ENCODE measurements around the gene CCDC198. TPM values are rescaled to one million over a fixed set of nuclear protein-coding genes. Genes with fewer than 3 reads are reported as not detected.
A peak's percentile ranks its signal among the peaks of the same experiment; 100 is the strongest.

CCDC198 gene
- total and polyA plus RNA-seq, 2 of the 13 experiments (the other 11 are each of a cell fraction or from before 2014, with no cell fraction given) = 0.69 to 0.95 TPM

DNA sequence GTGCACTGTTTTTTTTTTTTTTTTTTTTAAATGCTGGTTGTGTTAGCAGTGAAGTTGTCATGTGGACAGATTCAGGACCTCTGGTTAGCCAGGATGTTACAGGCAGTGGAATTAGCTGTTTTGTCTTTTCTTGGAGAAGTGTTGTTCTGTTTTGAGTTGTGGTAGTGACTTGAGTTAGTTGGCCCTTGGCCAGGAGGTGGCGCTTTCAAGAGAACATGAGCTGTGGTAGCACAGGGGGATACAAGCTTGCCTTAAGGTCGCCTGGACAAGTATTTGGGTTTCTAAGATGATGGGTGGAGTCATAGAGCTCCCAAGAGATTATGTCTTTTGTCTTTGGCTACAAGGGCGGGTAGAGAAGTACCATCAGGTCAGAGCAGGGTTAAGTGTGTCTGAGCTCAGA is 33.3 kb upstream of the CCDC198 start (continued):
- TF ChIP-seq, protein P1, sequence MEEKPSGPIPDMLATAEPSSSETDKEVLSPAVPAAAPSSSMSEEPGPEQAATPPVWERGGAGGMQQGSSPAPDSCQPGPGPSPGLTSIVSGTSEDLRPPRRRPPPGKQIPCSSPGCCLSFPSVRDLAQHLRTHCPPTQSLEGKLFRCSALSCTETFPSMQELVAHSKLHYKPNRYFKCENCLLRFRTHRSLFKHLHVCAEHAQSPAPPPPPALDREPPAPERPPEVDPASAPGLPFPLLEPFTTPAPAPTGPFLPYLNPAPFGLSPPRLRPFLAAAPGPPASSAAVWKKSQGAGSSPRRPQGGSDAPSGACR (CRISPR knock-in tag; IDR thresholded peaks at IDR 0.05) = no peak
- TF ChIP-seq WIZ (CRISPR knock-in tag; IDR thresholded peaks at IDR 0.05) (no peak), PCBP1 (IDR thresholded peaks at IDR 0.05; ENCODE audit: borderline replicate concordance, low read depth, low read length) (no peak), JDP2 (CRISPR knock-in tag; IDR thresholded peaks at IDR 0.05; ENCODE audit: borderline replicate concordance) (no peak), NAIF1 (CRISPR knock-in tag; IDR thresholded peaks at IDR 0.05; ENCODE audit: borderline replicate concordance) (no peak), ZBTB7A (CRISPR knock-in tag; IDR thresholded peaks at IDR 0.05) (no peak), ZSCAN22 (CRISPR knock-in tag; IDR thresholded peaks at IDR 0.05) (no peak), ZNF788 (CRISPR knock-in tag; IDR thresholded peaks at IDR 0.05; ENCODE audit: borderline replicate concordance) (no peak)
- TF ChIP-seq, protein P2, sequence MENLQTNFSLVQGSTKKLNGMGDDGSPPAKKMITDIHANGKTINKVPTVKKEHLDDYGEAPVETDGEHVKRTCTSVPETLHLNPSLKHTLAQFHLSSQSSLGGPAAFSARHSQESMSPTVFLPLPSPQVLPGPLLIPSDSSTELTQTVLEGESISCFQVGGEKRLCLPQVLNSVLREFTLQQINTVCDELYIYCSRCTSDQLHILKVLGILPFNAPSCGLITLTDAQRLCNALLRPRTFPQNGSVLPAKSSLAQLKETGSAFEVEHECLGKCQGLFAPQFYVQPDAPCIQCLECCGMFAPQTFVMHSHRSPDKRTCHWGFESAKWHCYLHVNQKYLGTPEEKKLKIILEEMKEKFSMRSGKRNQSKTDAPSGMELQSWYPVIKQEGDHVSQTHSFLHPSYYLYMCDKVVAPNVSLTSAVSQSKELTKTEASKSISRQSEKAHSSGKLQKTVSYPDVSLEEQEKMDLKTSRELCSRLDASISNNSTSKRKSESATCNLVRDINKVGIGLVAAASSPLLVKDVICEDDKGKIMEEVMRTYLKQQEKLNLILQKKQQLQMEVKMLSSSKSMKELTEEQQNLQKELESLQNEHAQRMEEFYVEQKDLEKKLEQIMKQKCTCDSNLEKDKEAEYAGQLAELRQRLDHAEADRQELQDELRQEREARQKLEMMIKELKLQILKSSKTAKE (CRISPR knock-in tag; IDR thresholded peaks at IDR 0.05; ENCODE audit: borderline replicate concordance) = no peak

DNA sequence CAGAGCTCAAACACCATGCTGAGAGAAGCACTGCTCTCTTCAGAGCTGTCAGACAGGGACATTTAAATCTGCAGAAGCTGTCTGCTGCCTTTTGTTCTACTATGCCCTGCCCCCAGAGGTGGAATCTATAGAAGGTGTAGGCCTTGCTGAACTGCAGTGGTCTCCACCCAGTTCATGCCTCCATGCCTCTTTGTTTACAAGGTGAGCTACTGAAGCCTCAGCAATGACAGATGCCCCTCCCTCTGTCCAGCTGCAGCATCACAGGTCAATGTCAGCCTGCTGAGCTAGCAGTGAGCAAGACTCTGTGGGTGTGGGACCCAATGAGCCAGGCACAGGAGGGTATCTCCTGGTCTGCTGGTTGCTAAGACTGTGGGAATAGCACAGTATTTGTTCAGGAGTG is 25.4 kb upstream of the CCDC198 start:
- no TSS peak for BruUV-seq (replicated peaks)
- DNase-seq (ENCODE audit: low spot score) (peak; percentile 48), FAIRE-seq (no peak), ATAC-seq (peak; percentile 87)
- H3K4me3 ChIP-seq (replicated peaks in 1 of 3; ENCODE audit: insufficient read depth in 1 of 3, low read depth in 2 of 3, low read length in 3 of 3) = no peak overlapping the region
- H3K4me2 ChIP-seq (ENCODE audit: low read depth, low read length) = no peak overlapping the region
- no peaks in the 10 kb centered on the region for H3K27me3 ChIP-seq (ENCODE audit: control insufficient read depth in 1 of 2, insufficient read depth in 2 of 2, low read length in 2 of 2)
- H3K36me3 ChIP-seq (replicated peaks in 1 of 2; ENCODE audit: control insufficient read depth in 1 of 2, insufficient read depth in 2 of 2, low read length in 2 of 2) = no peaks in the 10 kb centered on the region
- H2AFZ ChIP-seq (ENCODE audit: low read length) = no peak overlapping the region
- no peak overlapping the region for H3K9ac ChIP-seq (ENCODE audit: insufficient read depth, low read depth, low read length)
- CTCF ChIA-PET (ENCODE audit: low intra/inter-chr PET ratio, low total read pairs) = no interaction called here
- intact Hi-C loops (cut with micrococcal nuclease; ENCODE audit: unreplicated experiment) (no loop called here), in situ Hi-C loops (cut with HindIII; ENCODE audit: extremely low pct_ligation_motif_present, low pct_unique_long_range_greater_than_20kb) (no loop called here)
- H3K9me3 ChIP-seq (ENCODE audit: low read length) = peaks cover 3% of the 10 kb centered on the region; the same call in 1 of the 2 replicates
- POLR2A ChIA-PET = no interaction called here
- H4K20me1 ChIP-seq (ENCODE audit: insufficient read depth, low read length) = no peaks in the 10 kb centered on the region
- H3K4me1 ChIP-seq (ENCODE audit: insufficient read depth, low read length) = no peaks in the 10 kb centered on the region
- no peak overlapping the region for H3K27ac ChIP-seq (ENCODE audit: extremely low read length, insufficient read depth, low read length)
- no peaks in the 10 kb centered on the region for H3K79me2 ChIP-seq (ENCODE audit: insufficient read depth, low read length)
- TF ChIP-seq HES4 (CRISPR knock-in tag; IDR thresholded peaks at IDR 0.05; ENCODE audit: borderline replicate concordance) (no peak), FOXA1 (IDR thresholded peaks at IDR 0.05) (no peak), FOXA1 (CRISPR knock-in tag; IDR thresholded peaks at IDR 0.05) (peak; percentile 44; the same call in 1 of the 2 replicates), POLR2G (IDR thresholded peaks at IDR 0.05; ENCODE audit: low read depth, low read length) (no peak), KMT2B (CRISPR knock-in tag; IDR thresholded peaks at IDR 0.05) (no peak), ZMYM2 (CRISPR knock-in tag; IDR thresholded peaks at IDR 0.05) (no peak), SP5 (CRISPR knock-in tag; IDR thresholded peaks at IDR 0.05; ENCODE audit: borderline replicate concordance, low read depth) (peak; percentile 91)
- TF ChIP-seq, protein P3, sequence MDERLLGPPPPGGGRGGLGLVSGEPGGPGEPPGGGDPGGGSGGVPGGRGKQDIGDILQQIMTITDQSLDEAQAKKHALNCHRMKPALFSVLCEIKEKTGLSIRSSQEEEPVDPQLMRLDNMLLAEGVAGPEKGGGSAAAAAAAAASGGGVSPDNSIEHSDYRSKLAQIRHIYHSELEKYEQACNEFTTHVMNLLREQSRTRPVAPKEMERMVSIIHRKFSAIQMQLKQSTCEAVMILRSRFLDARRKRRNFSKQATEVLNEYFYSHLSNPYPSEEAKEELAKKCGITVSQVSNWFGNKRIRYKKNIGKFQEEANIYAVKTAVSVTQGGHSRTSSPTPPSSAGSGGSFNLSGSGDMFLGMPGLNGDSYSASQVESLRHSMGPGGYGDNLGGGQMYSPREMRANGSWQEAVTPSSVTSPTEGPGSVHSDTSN (CRISPR knock-in tag; IDR thresholded peaks at IDR 0.05) = 0 out of 2 replicates have a peak, but pooled peaks have one; percentile 15
- TF ChIP-seq, protein P4, sequence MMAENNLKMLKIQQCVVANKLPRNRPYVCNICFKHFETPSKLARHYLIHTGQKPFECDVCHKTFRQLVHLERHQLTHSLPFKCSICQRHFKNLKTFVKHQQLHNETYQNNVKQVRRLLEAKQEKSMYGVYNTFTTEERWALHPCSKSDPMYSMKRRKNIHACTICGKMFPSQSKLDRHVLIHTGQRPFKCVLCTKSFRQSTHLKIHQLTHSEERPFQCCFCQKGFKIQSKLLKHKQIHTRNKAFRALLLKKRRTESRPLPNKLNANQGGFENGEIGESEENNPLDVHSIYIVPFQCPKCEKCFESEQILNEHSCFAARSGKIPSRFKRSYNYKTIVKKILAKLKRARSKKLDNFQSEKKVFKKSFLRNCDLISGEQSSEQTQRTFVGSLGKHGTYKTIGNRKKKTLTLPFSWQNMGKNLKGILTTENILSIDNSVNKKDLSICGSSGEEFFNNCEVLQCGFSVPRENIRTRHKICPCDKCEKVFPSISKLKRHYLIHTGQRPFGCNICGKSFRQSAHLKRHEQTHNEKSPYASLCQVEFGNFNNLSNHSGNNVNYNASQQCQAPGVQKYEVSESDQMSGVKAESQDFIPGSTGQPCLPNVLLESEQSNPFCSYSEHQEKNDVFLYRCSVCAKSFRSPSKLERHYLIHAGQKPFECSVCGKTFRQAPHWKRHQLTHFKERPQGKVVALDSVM (CRISPR knock-in tag; IDR thresholded peaks at IDR 0.05) = peak; percentile 55

Measured in HepG2 (cell line).